ENCODE measurements around the gene DOCK8.

GRCh38 chr9:462606-463005, 247.9 kb downstream of the DOCK8 start:
- TF ChIP-seq CTCF (IDR thresholded peaks at IDR 0.05 in 8 of 11, conservative IDR thresholded peaks at IDR 0.05 in 3 of 11) (no peak), POLR2AphosphoS5 (IDR thresholded peaks at IDR 0.05) (no peak)
